Caco-2 (cell line): Measurements from ENCODE around the gene PA2G4. TPM values are rescaled to one million over a fixed set of nuclear protein-coding genes. Genes with fewer than 3 reads are reported as not detected.

Source experiments
- BruUV-seq: library from RNA; stranded (reverse); fragments of 400-500 nt; replicated peaks from 2 replicates; lab custom pipeline; 2021; lab: Mats Ljungman, UMichigan
- CTCF ChIA-PET: fragments of 300-600 bp; sonication (Branson Sonifier 250); formaldehyde crosslinking; loops from one replicate; lab custom pipeline; 2022; ENCODE audit warnings: antibody characterized with exemption; lab: Charles Lee
- POLR2A ChIA-PET: fragments of 300-600 bp; sonication (Branson Sonifier 250); formaldehyde crosslinking; loops from one replicate; lab custom pipeline; 2022; ENCODE audit warnings: antibody characterized with exemption; lab: Charles Lee
- DNase-seq, 2 experiments: peaks; one replicate each; pipeline versions ENCODE4 v3.0.0 to v3.0.0-alpha.2; 2020 to 2022
- H3K27me3 ChIP-seq: replicated peaks from 2 replicates; pipeline ENCODE4 v1.6.0; 2011; ENCODE audit warnings: low read length; ENCODE audit not compliant: control insufficient read depth, insufficient read depth
- H3K36me3 ChIP-seq: 2 replicates; pipeline ENCODE4 v1.5.1; 2011; ENCODE audit warnings: low read length; ENCODE audit not compliant: control insufficient read depth, insufficient read depth
- H3K4me1 ChIP-seq: fragments of 250-450 bp; sonication (Bioruptor Pico); 2 replicates; pipeline ENCODE4 v1.5.1; 2020; ENCODE audit warnings: mild to moderate bottlenecking
- H3K4me3 ChIP-seq: 2 replicates; pipeline ENCODE4 v1.5.1; 2011; ENCODE audit warnings: low read depth, mild to moderate bottlenecking, control low read depth, low read length
- H3K9me3 ChIP-seq: fragments of 250-450 bp; sonication (Bioruptor Pico); 2 replicates; pipeline ENCODE4 v1.5.1; 2020; ENCODE audit warnings: mild to moderate bottlenecking, moderate library complexity
- H3K27ac Mint-ChIP-seq: one replicate; pipeline ENCODE4 v1.8.0; 2022; ENCODE audit warnings: mixed read lengths; ENCODE audit not compliant: unreplicated experiment
- H3K27me3 Mint-ChIP-seq: one replicate; pipeline ENCODE4 v1.8.0; 2022; ENCODE audit warnings: mixed read lengths; ENCODE audit not compliant: insufficient read depth, unreplicated experiment
- H3K36me3 Mint-ChIP-seq: one replicate; pipeline ENCODE4 v1.8.0; 2022; ENCODE audit warnings: mild to moderate bottlenecking, mixed read lengths; ENCODE audit not compliant: insufficient read depth, unreplicated experiment
- H3K4me1 Mint-ChIP-seq: one replicate; pipeline ENCODE4 v1.8.0; 2022; ENCODE audit warnings: low read depth, mixed read lengths; ENCODE audit not compliant: unreplicated experiment
- H3K4me3 Mint-ChIP-seq: one replicate; pipeline ENCODE4 v1.8.0; 2022; ENCODE audit warnings: mild to moderate bottlenecking, moderate library complexity, mixed read lengths; ENCODE audit not compliant: unreplicated experiment
- H3K9me3 Mint-ChIP-seq: one replicate; pipeline ENCODE4 v1.8.0; 2022; ENCODE audit warnings: mixed read lengths; ENCODE audit not compliant: unreplicated experiment
- CTCF ChIP-seq, 2 experiments: fragments of 200-600 bp in 1 of 2; IDR thresholded peaks; 1 replicate in 1 of 2; 2 replicates in 1 of 2; pipeline versions ENCODE4 v1.5.1 to v1.8.0; 2011 to 2022; ENCODE audit warnings: antibody characterized with exemption in 1 of 2, control low read depth in 1 of 2, inconsistent platforms in 1 of 2, low read depth in 1 of 2, low read length in 1 of 2, mild to moderate bottlenecking in 1 of 2, moderate library complexity in 1 of 2; ENCODE audit not compliant: insufficient read depth in 1 of 2, severe bottlenecking in 1 of 2, unreplicated experiment in 1 of 2
- intact Hi-C: fragments of 100-400 bp; cut with micrococcal nuclease; formaldehyde crosslinking; loops from one replicate; pipeline ENCODE4 v1.10.0; 2022; ENCODE audit not compliant: unreplicated experiment
- total RNA-seq: library from RNA; stranded (reverse); gene quantifications from 2 replicates; pipeline ENCODE4 v1.2.3, GENCODE V29; 2022

The PA2G4 gene
- total RNA-seq, 1 experiment from 2014 or later: 178 TPM

- no peaks in the 10 kb centered on the region for H3K27me3 Mint-ChIP-seq
- no peaks in the 10 kb centered on the region for H3K4me1 Mint-ChIP-seq
- H3K27ac Mint-ChIP-seq: no peak overlapping the region
- intact Hi-C loops: no loop called here
- ChIA-PET POLR2A (interaction anchor here (0.5 kb wide), 1 partner anchor 76 kb away, joined by 8 read pairs; no protein-coding TSS in a partner anchor), CTCF (no interaction called here)
- TF ChIP-seq CTCF (IDR thresholded peaks at IDR 0.05; ENCODE audit: insufficient read depth in 1 of 2, low read depth in 1 of 2, low read length in 1 of 2, severe bottlenecking in 1 of 2, unreplicated experiment in 1 of 2): no peak
- no peak overlapping the region for H3K4me3 ChIP-seq
- H3K9me3 ChIP-seq: no peaks in the 10 kb centered on the region; the same call in 1 of the 2 replicates
- H3K4me1 ChIP-seq: no peaks in the 10 kb centered on the region; the same call in 1 of the 2 replicates
- H3K4me3 Mint-ChIP-seq: no peak overlapping the region
- H3K36me3 Mint-ChIP-seq: peaks cover 54% of the 10 kb centered on the region
- H3K36me3 ChIP-seq: no peaks in the 10 kb centered on the region
- H3K27me3 ChIP-seq: no peaks in the 10 kb centered on the region
- DNase-seq: no peak
- H3K9me3 Mint-ChIP-seq: no peaks in the 10 kb centered on the region
- no TSS peak for BruUV-seq
These were observed 38.9 kb downstream of the PA2G4 start for GRCh38 chr12:56143217-56143616.

GRCh38 chr12:56143870-56144269, 39.5 kb downstream of the PA2G4 start:
- Mint-ChIP-seq H3K36me3 (peaks cover 47% of the 10 kb centered on the region), H3K9me3 (no peaks in the 10 kb centered on the region), H3K4me3 (no peak overlapping the region), H3K27ac (no peak overlapping the region), H3K4me1 (no peaks in the 10 kb centered on the region), H3K27me3 (no peaks in the 10 kb centered on the region)
- H3K4me1 ChIP-seq: no peaks in the 10 kb centered on the region; the same call in 1 of the 2 replicates
- ChIA-PET CTCF (no interaction called here), POLR2A (interaction anchor here (1.0 kb wide), 1 partner anchor 16 kb away, joined by 3 read pairs; no protein-coding TSS in a partner anchor)
- H3K4me3 ChIP-seq: no peak overlapping the region
- no peak for TF ChIP-seq CTCF (IDR thresholded peaks at IDR 0.05; ENCODE audit: insufficient read depth in 1 of 2, low read depth in 1 of 2, low read length in 1 of 2, severe bottlenecking in 1 of 2, unreplicated experiment in 1 of 2)
- intact Hi-C loops: no loop called here
- no peak for DNase-seq
- peaks cover 1% of the 10 kb centered on the region; the same call in 1 of the 2 replicates for H3K36me3 ChIP-seq
- no peaks in the 10 kb centered on the region; the same call in 1 of the 2 replicates for H3K9me3 ChIP-seq
- no peaks in the 10 kb centered on the region for H3K27me3 ChIP-seq
- BruUV-seq: no TSS peak

- Mint-ChIP-seq H3K36me3 (peaks cover 34% of the 10 kb centered on the region), H3K9me3 (no peaks in the 10 kb centered on the region), H3K4me3 (no peak overlapping the region), H3K27me3 (no peaks in the 10 kb centered on the region), H3K4me1 (no peaks in the 10 kb centered on the region), H3K27ac (no peak overlapping the region)
- Histone ChIP-seq H3K27me3 (no peaks in the 10 kb centered on the region), H3K4me1 (no peaks in the 10 kb centered on the region; the same call in 1 of the 2 replicates), H3K36me3 (peaks cover 1% of the 10 kb centered on the region; the same call in 1 of the 2 replicates), H3K9me3 (no peaks in the 10 kb centered on the region; the same call in 1 of the 2 replicates), H3K4me3 (no peak overlapping the region)
- TF ChIP-seq CTCF (IDR thresholded peaks at IDR 0.05; ENCODE audit: insufficient read depth in 1 of 2, low read depth in 1 of 2, low read length in 1 of 2, severe bottlenecking in 1 of 2, unreplicated experiment in 1 of 2): no peak
- intact Hi-C loops: no loop called here
- no TSS peak for BruUV-seq
- CTCF ChIA-PET: interaction anchor here (1.1 kb wide), 1 partner anchor 27 kb away, joined by 3 read pairs; the partner anchor contains the start of gene ZC3H10
- POLR2A ChIA-PET: no interaction called here
- no peak for DNase-seq
These were observed 40.9 kb downstream of the PA2G4 start for GRCh38 chr12:56145217-56145616.
